ENCODE measurements around the gene ERCC5. TPM values are rescaled to one million over a fixed set of nuclear protein-coding genes. Genes with fewer than 3 reads are reported as not detected.

The ERCC5 gene
- total and polyA plus RNA-seq, 2 of the 8 experiments (the other 6 are each of a cell fraction or from before 2014, with no cell fraction given) = 3.8 to 24.4 TPM

GRCh38 chr13:102902789-102903347 lies 57.0 kb downstream of the ERCC5 start (continued):
- TF ChIP-seq TCF12 (IDR thresholded peaks at IDR 0.05; ENCODE audit: low read depth, low read length) = no peak
